ENCODE measurements around the gene ANKRD17. TPM values are rescaled to one million over a fixed set of nuclear protein-coding genes. Genes with fewer than 3 reads are reported as not detected.

ANKRD17 gene
- total RNA-seq, 4 donors from 2014 or later, result 25.0 to 75.6 (median 56.7) TPM

GRCh38 chr4:73142995-73143547 lies 115.5 kb downstream of the ANKRD17 start:
- no peak for DNase-seq
- no peaks in the 10 kb centered on the region for H3K36me3 ChIP-seq
- intact Hi-C loops (cut with DNase I; ENCODE audit: low total_unique reads), result no loop called here
- H3K27me3 ChIP-seq, result no peaks in the 10 kb centered on the region
- no peak for TF ChIP-seq POLR2A (IDR thresholded peaks at IDR 0.05)
- no peak for TF ChIP-seq CTCF (IDR thresholded peaks at IDR 0.05)
- H3K4me1 ChIP-seq, result no peaks in the 10 kb centered on the region
- no peak overlapping the region for H3K4me3 ChIP-seq
- H3K27ac ChIP-seq, result no peak overlapping the region
- H3K9me3 ChIP-seq, result no peaks in the 10 kb centered on the region

- Histone ChIP-seq H3K36me3 (no peaks in the 10 kb centered on the region), H3K4me1 (no peaks in the 10 kb centered on the region), H3K9me3 (no peaks in the 10 kb centered on the region), H3K27me3 (no peaks in the 10 kb centered on the region), H3K27ac (no peak overlapping the region), H3K4me3 (no peak overlapping the region)
- intact Hi-C loops (cut with DNase I; ENCODE audit: low total_unique reads), result no loop called here
- DNase-seq, result no peak
- TF ChIP-seq POLR2A (IDR thresholded peaks at IDR 0.05), result no peak
- TF ChIP-seq CTCF (IDR thresholded peaks at IDR 0.05), result no peak
Observed at GRCh38 chr4:73139991-73140390, 118.6 kb downstream of the ANKRD17 start.

- intact Hi-C loops (cut with DNase I; ENCODE audit: low total_unique reads), result no loop called here
- Histone ChIP-seq H3K27ac (no peak overlapping the region), H3K36me3 (no peaks in the 10 kb centered on the region)
Observed at GRCh38 chr4:73139245-73139644, 119.4 kb downstream of the ANKRD17 start.

GRCh38 chr4:73137121-73137520 lies 121.5 kb downstream of the ANKRD17 start:
- Histone ChIP-seq H3K9me3 (no peaks in the 10 kb centered on the region), H3K36me3 (no peaks in the 10 kb centered on the region), H3K4me3 (no peak overlapping the region), H3K4me1 (no peaks in the 10 kb centered on the region), H3K27ac (no peak overlapping the region), H3K27me3 (no peaks in the 10 kb centered on the region)
- TF ChIP-seq POLR2A (IDR thresholded peaks at IDR 0.05), result no peak
- no peak for TF ChIP-seq CTCF (IDR thresholded peaks at IDR 0.05)
- intact Hi-C loops (cut with DNase I; ENCODE audit: low total_unique reads), result no loop called here
- no peak for DNase-seq

More at GRCh38 chr4:73139245-73139644, 119.4 kb downstream of the ANKRD17 start:
- Histone ChIP-seq H3K4me1 (no peaks in the 10 kb centered on the region), H3K4me3 (no peak overlapping the region), H3K27me3 (no peaks in the 10 kb centered on the region), H3K9me3 (no peaks in the 10 kb centered on the region)
- TF ChIP-seq POLR2A (IDR thresholded peaks at IDR 0.05) (no peak), CTCF (IDR thresholded peaks at IDR 0.05) (no peak)
- no peak for DNase-seq

GRCh38 chr4:73133784-73134183 lies 124.8 kb downstream of the ANKRD17 start:
- H3K9me3 ChIP-seq, result no peaks in the 10 kb centered on the region
- intact Hi-C loops (cut with DNase I; ENCODE audit: low total_unique reads), result no loop called here
- no peaks in the 10 kb centered on the region for H3K27me3 ChIP-seq
- H3K36me3 ChIP-seq, result no peaks in the 10 kb centered on the region
- no peak for TF ChIP-seq CTCF (IDR thresholded peaks at IDR 0.05)
- TF ChIP-seq POLR2A (IDR thresholded peaks at IDR 0.05), result no peak
- H3K27ac ChIP-seq, result no peak overlapping the region
- DNase-seq, result no peak
- no peaks in the 10 kb centered on the region for H3K4me1 ChIP-seq
- no peak overlapping the region for H3K4me3 ChIP-seq

Measured in uterus (tissue), 4 donors.